ENCODE data around the gene CACNA2D1. TPM values are rescaled to one million over a fixed set of nuclear protein-coding genes. Genes with fewer than 3 reads are reported as not detected.

Gene CACNA2D1
- total and polyA plus RNA-seq, 8 donors: 0.79 to 5.0 (median 2.1) TPM

DNA sequence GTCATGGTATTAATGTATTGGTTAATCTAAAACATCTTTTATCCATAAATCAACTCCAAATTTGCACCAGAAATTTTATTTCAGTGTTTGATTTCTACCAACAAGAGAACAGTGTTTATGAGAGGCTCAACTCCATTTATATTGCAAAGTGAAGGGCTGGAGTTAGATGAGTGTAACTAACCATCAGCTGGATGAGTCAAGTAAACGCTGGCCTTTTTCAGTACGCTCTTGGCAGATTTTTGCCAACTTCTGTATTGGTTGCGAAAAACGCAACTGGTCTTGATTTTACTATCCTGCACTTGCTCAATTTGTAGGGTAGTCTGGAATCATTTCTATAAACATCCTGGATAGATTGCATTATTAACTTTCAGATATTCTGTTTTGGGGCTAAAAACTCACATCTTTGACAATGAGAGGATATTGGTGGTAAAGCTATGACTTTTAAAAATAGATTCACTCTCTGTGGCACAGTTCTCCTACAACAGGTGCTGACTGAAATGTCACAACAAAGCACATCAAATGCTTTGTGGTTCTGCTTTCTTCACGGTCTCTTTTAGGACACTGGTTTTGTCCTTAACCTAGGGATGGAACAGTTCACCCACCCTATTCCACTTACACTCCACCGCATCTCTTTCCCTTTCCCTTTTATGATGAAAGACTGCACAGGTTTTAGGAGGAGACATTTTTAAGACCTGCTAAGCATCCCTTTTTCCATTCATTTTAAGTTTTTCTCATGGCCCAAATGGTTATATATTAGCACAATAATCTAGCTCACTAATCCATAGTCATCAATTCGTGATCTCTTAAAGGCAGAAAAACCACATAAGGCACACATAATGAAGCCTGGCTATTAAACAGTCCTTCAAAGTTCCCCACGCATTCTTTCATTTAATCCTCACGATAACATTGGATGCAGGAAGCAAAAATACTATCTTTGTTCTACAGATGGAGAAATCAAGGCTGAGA, 12.8 kb downstream of the CACNA2D1 start:
- H3K4me1 ChIP-seq: no peaks in the 10 kb centered on the region
- H3K4me3 ChIP-seq: no peak overlapping the region
- ATAC-seq (no peak), DNase-seq (no peak), FAIRE-seq (no peak)
- TF ChIP-seq, protein P1, sequence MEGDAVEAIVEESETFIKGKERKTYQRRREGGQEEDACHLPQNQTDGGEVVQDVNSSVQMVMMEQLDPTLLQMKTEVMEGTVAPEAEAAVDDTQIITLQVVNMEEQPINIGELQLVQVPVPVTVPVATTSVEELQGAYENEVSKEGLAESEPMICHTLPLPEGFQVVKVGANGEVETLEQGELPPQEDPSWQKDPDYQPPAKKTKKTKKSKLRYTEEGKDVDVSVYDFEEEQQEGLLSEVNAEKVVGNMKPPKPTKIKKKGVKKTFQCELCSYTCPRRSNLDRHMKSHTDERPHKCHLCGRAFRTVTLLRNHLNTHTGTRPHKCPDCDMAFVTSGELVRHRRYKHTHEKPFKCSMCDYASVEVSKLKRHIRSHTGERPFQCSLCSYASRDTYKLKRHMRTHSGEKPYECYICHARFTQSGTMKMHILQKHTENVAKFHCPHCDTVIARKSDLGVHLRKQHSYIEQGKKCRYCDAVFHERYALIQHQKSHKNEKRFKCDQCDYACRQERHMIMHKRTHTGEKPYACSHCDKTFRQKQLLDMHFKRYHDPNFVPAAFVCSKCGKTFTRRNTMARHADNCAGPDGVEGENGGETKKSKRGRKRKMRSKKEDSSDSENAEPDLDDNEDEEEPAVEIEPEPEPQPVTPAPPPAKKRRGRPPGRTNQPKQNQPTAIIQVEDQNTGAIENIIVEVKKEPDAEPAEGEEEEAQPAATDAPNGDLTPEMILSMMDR (IDR thresholded peaks at IDR 0.05): no peak
- no peaks in the 10 kb centered on the region for H3K9me3 ChIP-seq
- 68 to 74% methylated on average over 9 of the region's 9 CpGs for WGBS, 2 donors
- no peaks in the 10 kb centered on the region for H3K36me3 ChIP-seq
- intact Hi-C loops (cut with DNase I): no loop called here
- no peak overlapping the region for H3K27ac ChIP-seq
- H3K27me3 ChIP-seq: no peaks in the 10 kb centered on the region

DNA sequence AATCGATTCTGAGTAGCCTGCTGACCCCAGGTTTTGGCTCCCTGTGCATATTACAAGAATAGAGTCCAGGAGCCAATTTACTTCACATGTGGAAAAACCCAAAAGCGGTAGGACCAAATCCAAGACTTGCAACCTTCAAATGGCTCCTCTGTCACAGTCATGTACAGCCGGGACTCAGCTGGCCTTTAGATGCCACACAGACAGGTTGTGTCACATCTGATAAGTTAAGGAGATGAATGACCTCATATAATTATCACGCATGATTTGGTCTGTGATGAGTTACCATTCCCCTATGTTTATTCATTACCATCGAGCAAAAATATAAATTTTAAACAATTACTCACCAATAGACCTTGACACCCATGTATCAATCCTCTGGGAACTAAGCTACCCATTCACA, 14.2 kb downstream of the CACNA2D1 start:
- ATAC-seq (no peak), DNase-seq (no peak), FAIRE-seq (no peak)
- H3K27me3 ChIP-seq: no peaks in the 10 kb centered on the region
- H3K27ac ChIP-seq: no peak overlapping the region
- H3K4me3 ChIP-seq: no peak overlapping the region
- intact Hi-C loops (cut with DNase I): no loop called here
- no peaks in the 10 kb centered on the region for H3K9me3 ChIP-seq
- H3K4me1 ChIP-seq: no peaks in the 10 kb centered on the region
- no peaks in the 10 kb centered on the region for H3K36me3 ChIP-seq
- 57 to 64% methylated on average over 5 of the region's 5 CpGs for WGBS, 2 donors
- TF ChIP-seq, protein P1 (IDR thresholded peaks at IDR 0.05): no peak

DNA sequence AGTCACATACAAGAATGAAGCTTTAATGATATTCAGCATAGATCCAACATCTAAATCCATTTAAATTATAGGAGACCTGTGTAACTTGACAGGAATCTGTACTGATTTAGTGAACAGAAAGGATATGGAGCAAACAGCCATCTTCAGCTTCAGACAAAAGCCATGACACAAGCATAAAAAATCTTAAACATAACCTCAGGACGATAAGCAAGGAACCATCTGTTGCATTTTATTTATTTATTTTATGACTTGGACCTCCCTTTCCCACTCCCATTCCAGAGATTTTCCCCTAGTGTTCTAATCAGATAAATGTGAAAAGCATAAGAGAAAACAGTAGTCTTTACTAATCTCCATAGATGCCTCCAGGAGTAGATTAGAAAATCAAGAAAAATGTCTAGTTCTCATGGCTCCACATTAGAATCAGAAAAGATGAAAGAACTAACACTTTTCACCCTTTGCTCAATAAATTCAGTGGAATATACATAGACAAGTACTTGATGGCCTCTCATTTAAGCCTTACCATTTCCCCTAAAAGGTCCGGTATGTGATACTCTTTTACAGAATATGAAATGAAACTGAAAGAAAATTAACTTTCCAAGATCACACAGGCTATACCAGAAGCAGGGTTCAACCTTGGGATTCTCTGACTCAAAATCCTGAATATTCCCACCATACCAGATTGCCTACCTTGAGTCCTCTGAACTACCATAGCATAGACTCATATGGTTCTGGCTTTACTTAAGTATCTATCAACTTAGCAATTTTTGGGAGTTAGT, 15.2 kb downstream of the CACNA2D1 start:
- H3K36me3 ChIP-seq: no peaks in the 10 kb centered on the region
- no peaks in the 10 kb centered on the region for H3K9me3 ChIP-seq
- no peak for DNase-seq
- no peak for FAIRE-seq
- no peaks in the 10 kb centered on the region for H3K4me1 ChIP-seq
- TF ChIP-seq, protein P1 (IDR thresholded peaks at IDR 0.05): no peak
- intact Hi-C loops (cut with DNase I): no loop called here
- H3K4me3 ChIP-seq: no peak overlapping the region
- no peak overlapping the region for H3K27ac ChIP-seq
- no peak for ATAC-seq
- no peaks in the 10 kb centered on the region for H3K27me3 ChIP-seq
- WGBS, 2 donors: 74 to 77% methylated on average over 2 of the region's 2 CpGs

DNA sequence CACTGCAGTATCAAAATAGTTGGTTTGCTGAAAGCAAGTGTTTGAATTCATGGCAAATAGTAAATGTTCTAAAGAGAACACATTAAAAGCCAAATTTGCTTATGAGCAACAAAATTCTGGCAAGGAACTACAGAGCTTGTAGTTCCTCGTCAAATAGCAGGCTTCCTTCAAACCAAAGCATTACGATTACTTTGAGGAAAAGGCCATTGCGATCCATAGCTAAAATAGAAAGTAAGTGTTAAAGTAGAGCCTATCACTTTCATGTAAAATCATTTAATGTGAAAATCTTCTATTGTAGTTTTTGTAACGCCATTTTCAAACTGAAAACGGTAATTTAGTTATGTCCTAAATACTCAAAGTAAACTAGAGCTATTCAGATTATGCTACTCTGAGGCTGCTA, 20.1 kb downstream of the CACNA2D1 start:
- intact Hi-C loops (cut with DNase I): no loop called here
- whole genome bisulfite sequencing, 2 donors: 59 to 67% methylated on average over 5 of the region's 5 CpGs
- TF ChIP-seq, protein P1 (IDR thresholded peaks at IDR 0.05): no peak
- no peaks in the 10 kb centered on the region for H3K36me3 ChIP-seq
- H3K9me3 ChIP-seq: no peaks in the 10 kb centered on the region
- no peak overlapping the region for H3K27ac ChIP-seq
- DNase-seq (no peak), ATAC-seq (no peak), FAIRE-seq (no peak)
- H3K4me3 ChIP-seq: no peak overlapping the region
- H3K4me1 ChIP-seq: no peaks in the 10 kb centered on the region
- no peaks in the 10 kb centered on the region for H3K27me3 ChIP-seq

Data from pancreas (tissue), 10 donors.